HuH-7 (cell line): ENCODE data around the gene FAM168A.

ENCODE experiments used
- DNase-seq: peaks from one replicate; pipeline ENCODE4 v3.0.0; 2011; ENCODE audit warnings: low spot score

FAM168A gene

GRCh38 chr11:73388265-73389133 lies 209.4 kb downstream of the FAM168A start:
- DNase-seq: no peak

- peak; percentile 58 for DNase-seq
Observed at GRCh38 chr11:73387594-73388264, 210.2 kb downstream of the FAM168A start.

- DNase-seq: no peak
Observed at GRCh38 chr11:73386546-73386945, 211.4 kb downstream of the FAM168A start.

GRCh38 chr11:73386016-73386415 lies 211.9 kb downstream of the FAM168A start:
- peak; percentile 54 for DNase-seq

- DNase-seq: no peak
Observed at GRCh38 chr11:73384872-73385689, 212.8 kb downstream of the FAM168A start.

- no peak for DNase-seq
Observed at GRCh38 chr11:73384531-73384871, 213.4 kb downstream of the FAM168A start.

- DNase-seq: no peak
Observed at GRCh38 chr11:73384125-73384441, 213.8 kb downstream of the FAM168A start.

GRCh38 chr11:73383249-73384124 lies 214.4 kb downstream of the FAM168A start:
- no peak for DNase-seq

- DNase-seq: no peak
Observed at GRCh38 chr11:73382747-73383146, 215.2 kb downstream of the FAM168A start.

- no peak for DNase-seq
Observed at GRCh38 chr11:73382183-73382582, 215.7 kb downstream of the FAM168A start.

- no peak for DNase-seq
Observed at GRCh38 chr11:73381589-73381988, 216.3 kb downstream of the FAM168A start.

- no peak for DNase-seq
Observed at GRCh38 chr11:73380897-73381410, 217.0 kb downstream of the FAM168A start.

- DNase-seq: no peak
Observed at GRCh38 chr11:73380331-73380730, 217.6 kb downstream of the FAM168A start.

GRCh38 chr11:73379189-73379880 lies 218.6 kb downstream of the FAM168A start:
- no peak for DNase-seq

- peak; percentile 66 for DNase-seq
Observed at GRCh38 chr11:73376803-73377629, 220.9 kb downstream of the FAM168A start.

- peak; percentile 95 for DNase-seq
Observed at GRCh38 chr11:73376160-73376802, 221.6 kb downstream of the FAM168A start, which contains the start of gene RELT. TSS of gene RELT (plus strand) at chr11:73376399. CDS start at chr11:73389137, 12,738 bp downstream.

GRCh38 chr11:73375830-73376159 lies 222.1 kb downstream of the FAM168A start:
- DNase-seq: no peak

- no peak for DNase-seq
Observed at GRCh38 chr11:73374151-73374550, 223.8 kb downstream of the FAM168A start.

- DNase-seq: no peak
Observed at GRCh38 chr11:73372375-73372993, 225.4 kb downstream of the FAM168A start.
